GM23338 (cell line): ENCODE data around the gene SIRPG.

Experiments
- CREB1 ChIP-seq: fragments of 250-450 bp; sonication (Bioruptor Pico); IDR thresholded peaks from 2 replicates; pipeline ENCODE4 v1.5.0; 2020; ENCODE audit warnings: low read depth, mild to moderate bottlenecking, moderate library complexity
- CTCF ChIP-seq, 2 experiments: fragments of 200-600 bp in 1 of 2; sonication (generic) in 1 of 2; conservative IDR thresholded peaks; 2 replicates each; pipeline versions ENCODE4 v1.5.1 to v1.6.1; 2016 to 2017; ENCODE audit warnings: antibody characterized with exemption in 2 of 2, low read depth in 2 of 2, mild to moderate bottlenecking in 2 of 2, moderate library complexity in 1 of 2
- EZH2 ChIP-seq: fragments of 200-600 bp; sonication (generic); IDR thresholded peaks from one replicate; pipeline ENCODE4 v1.8.0; 2017; ENCODE audit warnings: antibody characterized with exemption, mild to moderate bottlenecking, low read depth; ENCODE audit not compliant: unreplicated experiment
- POLR2AphosphoS5 ChIP-seq: IDR thresholded peaks from 2 replicates; pipeline ENCODE4 v1.6.1; 2016; ENCODE audit warnings: antibody characterized with exemption, low read depth
- REST ChIP-seq: IDR thresholded peaks from one replicate; pipeline ENCODE4 v1.6.1; 2018; ENCODE audit warnings: antibody characterized with exemption; ENCODE audit not compliant: unreplicated experiment

GRCh38 chr20:1657556-1658334 lies at the start of gene SIRPG:
- TF ChIP-seq CTCF (conservative IDR thresholded peaks at IDR 0.05; ENCODE audit: low read depth in 2 of 2) (no peak), CREB1 (CRISPR knock-in tag) (no peak), EZH2 (no peak), REST (no peak), POLR2AphosphoS5 (no peak)
